K562 (cell line): ENCODE results near the gene CDKN1B. TPM values are rescaled to one million over a fixed set of nuclear protein-coding genes. Genes with fewer than 3 reads are reported as not detected.

Experiments
- ATAC-seq: fragments of 200-7000 bp; cut with Tn5 transposase; 3 replicates; pipeline ENCODE4 v1.9.1; 2020; ENCODE audit warnings: moderate library complexity
- BruUV-seq: library from RNA; stranded (reverse); fragments of 400-500 nt; replicated peaks from 2 replicates; lab custom pipeline; 2021; lab: Mats Ljungman, UMichigan
- CTCF ChIA-PET: fragments of 300-600 bp; formaldehyde crosslinking; extraction: SDS; loops from one replicate; lab custom pipeline; 2021; ENCODE audit warnings: low intra/inter-chr PET ratio; lab: Yijun Ruan, JAX
- POLR2A ChIA-PET: fragments of 300-600, 350-650 bp; sonication (Branson Sonifier 250); formaldehyde crosslinking; extraction: SDS; loops from one replicate; lab custom pipeline; 2021; ENCODE audit warnings: antibody characterized with exemption, inconsistent platforms; lab: Yijun Ruan, JAX
- DNase-seq, 4 experiments: peaks; one replicate each; pipeline versions ENCODE4 v3.0.0 to v3.0.0-alpha.2; 2011 to 2018; ENCODE audit warnings: low spot score in 3 of 4, mixed read lengths in 3 of 4; ENCODE audit errors: extremely low read depth in 1 of 4
- FAIRE-seq: peaks from 2 replicates; lab custom pipeline; 2011; peaks lifted over from hg19 to GRCh38; lab: Jason Lieb, UNC
- H2AFZ ChIP-seq: 2 replicates; pipeline ENCODE4 v1.6.0; 2011; ENCODE audit warnings: low read depth, low read length, control low read depth, inconsistent platforms
- H3K27ac ChIP-seq: fragments of 200-600 bp; 3 replicates; pipeline ENCODE4 v1.8.0; 2011; ENCODE audit warnings: low read depth, mild to moderate bottlenecking, control low read depth, inconsistent platforms, low read length, moderate library complexity, mixed read lengths; ENCODE audit errors: extremely low read depth
- H3K27me3 ChIP-seq, 2 experiments: fragments of 300-600 bp in 1 of 2; 2 replicates in 1 of 2; 3 replicates in 1 of 2; pipeline versions ENCODE4 v1.6.0 to v1.8.0; 2011; ENCODE audit warnings: inconsistent platforms in 2 of 2, low read length in 2 of 2, mild to moderate bottlenecking in 1 of 2, mixed read lengths in 1 of 2, moderate library complexity in 1 of 2; ENCODE audit not compliant: control insufficient read depth in 2 of 2, insufficient read depth in 2 of 2
- H3K36me3 ChIP-seq: fragments of 300-600 bp; 3 replicates; pipeline ENCODE4 v1.8.0; 2011; ENCODE audit warnings: mild to moderate bottlenecking, low read length, inconsistent platforms; ENCODE audit not compliant: control insufficient read depth, insufficient read depth
- H3K4me1 ChIP-seq, 2 experiments: fragments of 200-600 bp in 1 of 2; replicated peaks in 1 of 2; 2 replicates in 1 of 2; 3 replicates in 1 of 2; pipeline versions ENCODE4 v1.5.1 to v1.8.0; 2011; ENCODE audit warnings: inconsistent platforms in 2 of 2, low read length in 2 of 2, mild to moderate bottlenecking in 1 of 2, mixed read lengths in 1 of 2, moderate library complexity in 1 of 2; ENCODE audit not compliant: control insufficient read depth in 2 of 2, insufficient read depth in 2 of 2
- H3K4me2 ChIP-seq: 2 replicates; pipeline ENCODE4 v1.6.1; 2011; ENCODE audit warnings: low read length, control low read depth, inconsistent platforms, mixed read lengths; ENCODE audit not compliant: insufficient read depth
- H3K4me3 ChIP-seq: fragments of 200-600 bp; sonication (generic), shearing (Covaris generic); 2 replicates; pipeline ENCODE4 v1.5.1; 2016; ENCODE audit warnings: control low read depth, inconsistent platforms
- H3K79me2 ChIP-seq: fragments of 200-600 bp; 3 replicates; pipeline ENCODE4 v1.8.0; 2011; ENCODE audit warnings: low read length, inconsistent platforms; ENCODE audit not compliant: control insufficient read depth, insufficient read depth
- H3K9ac ChIP-seq, 2 experiments: 2 replicates each; pipeline versions ENCODE4 v1.6.0 to v1.6.1; 2011; ENCODE audit warnings: low read depth in 2 of 2, low read length in 2 of 2, control low read depth in 1 of 2, inconsistent platforms in 1 of 2, mild to moderate bottlenecking in 1 of 2, mixed read lengths in 1 of 2; ENCODE audit not compliant: insufficient read depth in 1 of 2
- H3K9me1 ChIP-seq: one replicate; pipeline ENCODE4 v1.6.0; 2011; ENCODE audit warnings: inconsistent platforms, mild to moderate bottlenecking, low read length, moderate library complexity; ENCODE audit not compliant: control insufficient read depth, insufficient read depth
- H3K9me3 ChIP-seq: replicated peaks from 2 replicates; pipeline ENCODE4 v1.5.1; 2011; ENCODE audit warnings: low read depth, low read length, inconsistent platforms; ENCODE audit not compliant: control insufficient read depth, insufficient read depth
- H4K20me1 ChIP-seq: replicated peaks from 2 replicates; pipeline ENCODE4 v1.6.1; 2011; ENCODE audit warnings: low read length, inconsistent platforms, mixed read lengths; ENCODE audit not compliant: control insufficient read depth, insufficient read depth
- CXXC5 ChIP-seq: fragments of 250-450 bp; sonication (Bioruptor Pico); IDR thresholded peaks from 2 replicates; pipeline ENCODE4 v1.8.0; 2022; ENCODE audit warnings: inconsistent platforms, mild to moderate bottlenecking, moderate library complexity
- FOXO4 ChIP-seq: fragments of 450-650 bp; formaldehyde crosslinking; IDR thresholded peaks from 2 replicates; pipeline ENCODE4 v1.4.0; 2020; ENCODE audit warnings: mild to moderate bottlenecking, moderate library complexity
- HDGF ChIP-seq: fragments of 450-650 bp; IDR thresholded peaks from 2 replicates; pipeline ENCODE4 v1.6.1; 2016
- KAT2B ChIP-seq: IDR thresholded peaks from one replicate; pipeline ENCODE4 v1.6.1; 2012; ENCODE audit warnings: low read depth, mild to moderate bottlenecking, control low read depth, inconsistent platforms, low read length, moderate library complexity
- RFX7 ChIP-seq: fragments of 250-450 bp; sonication (Bioruptor Pico); IDR thresholded peaks from 2 replicates; pipeline ENCODE4 v1.5.1; 2021; ENCODE audit warnings: mild to moderate bottlenecking
- RREB1 ChIP-seq: fragments of 250-450 bp; sonication (Bioruptor Pico); IDR thresholded peaks from 2 replicates; pipeline ENCODE4 v1.4.0; 2020
- SMARCC2 ChIP-seq: fragments of 450-650 bp; IDR thresholded peaks from 2 replicates; pipeline ENCODE4 v1.6.1; 2017; ENCODE audit warnings: antibody characterized with exemption, moderate library complexity, mild to moderate bottlenecking, low read depth
- TEAD2 ChIP-seq: fragments of 450-650 bp; IDR thresholded peaks from 2 replicates; pipeline ENCODE4 v1.6.1; 2016; ENCODE audit warnings: missing genetic modification characterization, control low read depth, missing compliant biosample characterization
- U2AF2 ChIP-seq: fragments of 200-400 bp; formaldehyde crosslinking; optimal IDR thresholded peaks from 2 replicates; pipeline ENCODE3; 2017; ENCODE audit warnings: low read depth, mild to moderate bottlenecking, low read length
- ZBTB34 ChIP-seq: fragments of 250-450 bp; sonication (Bioruptor Pico); IDR thresholded peaks from 2 replicates; pipeline ENCODE4 v1.8.0; 2021; ENCODE audit warnings: mild to moderate bottlenecking, moderate library complexity
- ZNF354B ChIP-seq: fragments of 250-450 bp; sonication (Bioruptor Pico); IDR thresholded peaks from 2 replicates; pipeline ENCODE4 v1.4.0; 2020
- ZNF668 ChIP-seq: fragments of 250-450 bp; sonication (Bioruptor Pico); IDR thresholded peaks from 2 replicates; pipeline ENCODE4 v1.8.0; 2022; ENCODE audit warnings: mild to moderate bottlenecking, inconsistent platforms
- WGBS: fragments of 100-300 bp; shearing (Covaris generic); methylation state at CpG from one replicate; pipeline ENCODE4 v1.1.6; 2016; ENCODE audit warnings: low coverage, mixed read lengths; ENCODE audit not compliant: insufficient coverage; ENCODE audit errors: missing lambda C conversion rate; 5-methylcytosine and 5-hydroxymethylcytosine counted together
- in situ Hi-C: fragments of 300-500 bp; cut with MboI; formaldehyde crosslinking; loops from 4 replicates; pipeline ENCODE4 v1.15.0; 2018; ENCODE audit warnings: inconsistent platforms, mixed read lengths
- intact Hi-C: fragments of 100-400 bp; cut with micrococcal nuclease; formaldehyde crosslinking; loops from 2 replicates; pipeline ENCODE4 v1.14.2; 2022
- polyA plus RNA-seq, 8 experiments: library from polyadenylated mRNA; depleted of rRNA in 4 of 8; stranded (reverse) in 5 of 8; unstranded in 3 of 8; fragments of >200 nt; fragmentation: Nextera tagmentation in 2 of 8; fragmentation: Illumina TruSeq in 1 of 8; extraction: Ambion mirVana in 2 of 8; extraction: Trizol in 1 of 8; gene quantifications; 2 replicates each; pipeline versions ENCODE4 v1.2.1 to v1.2.3, GENCODE V29; 2011 to 2014; ENCODE audit warnings: inconsistent platforms in 1 of 8, missing spikeins in 1 of 8
- total RNA-seq, 7 experiments: library from RNA; depleted of rRNA in 6 of 7; stranded (reverse); fragments of >200 nt in 6 of 7; fragmentation: Illumina TruSeq in 2 of 7; extraction: Trizol in 2 of 7; gene quantifications; 2 replicates each; pipeline versions ENCODE4 v1.2.1 to v1.2.3, GENCODE V29; 2011 to 2021; ENCODE audit warnings: low replicate concordance in 1 of 7

CDKN1B gene
- total and polyA plus RNA-seq, 9 of the 15 experiments (the other 6 are each of a cell fraction or from before 2014, with no cell fraction given) = 2.6 to 35.2 (median 15.5) TPM

- ChIA-PET POLR2A (no interaction called here), CTCF (no interaction called here)
- WGBS = 1% methylated on average over 3 of the region's 3 CpGs
- BruUV-seq = no TSS peak
- H3K9ac ChIP-seq = no peak overlapping the region
- no peak overlapping the region for H3K27ac ChIP-seq
- no peaks in the 10 kb centered on the region for H3K9me3 ChIP-seq
- in situ Hi-C loops (no loop called here), intact Hi-C loops (no loop called here)
- H3K9me1 ChIP-seq = no peaks in the 10 kb centered on the region
- H3K4me2 ChIP-seq = no peak overlapping the region
- no peak for ATAC-seq
- H2AFZ ChIP-seq = no peak overlapping the region
- peaks cover 0 to 7% of the 10 kb centered on the region in 2 experiments; a peak in 3 of 5 replicates for H3K4me1 ChIP-seq
- DNase-seq = no peak
- H3K36me3 ChIP-seq = no peaks in the 10 kb centered on the region
- H3K27me3 ChIP-seq = no peaks in the 10 kb centered on the region
- no peak for FAIRE-seq
- TF ChIP-seq RREB1 (CRISPR knock-in tag) = no peak
- no peak for TF ChIP-seq KAT2B
- TF ChIP-seq HDGF = no peak
- no peak for TF ChIP-seq ZNF668
- no peak for TF ChIP-seq RFX7 (CRISPR knock-in tag)
- TF ChIP-seq SMARCC2 = no peak
- no peak for TF ChIP-seq U2AF2
- no peak for TF ChIP-seq FOXO4 (CRISPR knock-in tag)
- no peak for TF ChIP-seq TEAD2 (tag)
- no peak for TF ChIP-seq ZBTB34 (CRISPR knock-in tag)
- TF ChIP-seq ZNF354B (CRISPR knock-in tag) = no peak
- no peak for TF ChIP-seq CXXC5 (CRISPR knock-in tag)
- no peaks in the 10 kb centered on the region for H4K20me1 ChIP-seq
- no peak overlapping the region for H3K4me3 ChIP-seq
- H3K79me2 ChIP-seq = no peaks in the 10 kb centered on the region
Observed at GRCh38 chr12:12676605-12677004, 40.6 kb upstream of the CDKN1B start.
